A549 (cell line): Measurements from ENCODE around the gene PLCB1. TPM values are rescaled to one million over a fixed set of nuclear protein-coding genes. Genes with fewer than 3 reads are reported as not detected.
A peak's percentile ranks its signal among the peaks of the same experiment; 100 is the strongest.

Experiments used
- ATAC-seq, 2 experiments: fragments of 200-7000 bp in 1 of 2; fragments of >200 bp in 1 of 2; cut with Nextera tagmentation in 1 of 2; cut with Tn5 transposase in 1 of 2; 3 replicates each; pipeline versions ENCODE4 v1.8.0 to v1.9.1; 2018 to 2020; ENCODE audit warnings: mild to moderate bottlenecking in 1 of 2, moderate library complexity in 1 of 2
- CTCF ChIA-PET: fragments of 300-600 bp; sonication (Branson Sonifier 250); formaldehyde crosslinking; extraction: SDS; loops from one replicate; lab custom pipeline; 2021; ENCODE audit warnings: antibody characterized with exemption, inconsistent platforms; lab: Yijun Ruan, JAX
- POLR2A ChIA-PET: fragments of 350-600 bp; formaldehyde crosslinking; extraction: SDS; loops from one replicate; lab custom pipeline; 2021; ENCODE audit warnings: antibody characterized with exemption, inconsistent platforms; lab: Yijun Ruan, JAX
- DNase-seq, 2 experiments: peaks; one replicate each; pipeline versions ENCODE4 v3.0.0 to v3.0.0-alpha.2; 2011 to 2016; ENCODE audit warnings: low read depth in 1 of 2, low spot score in 1 of 2
- FAIRE-seq: peaks from 2 replicates; lab custom pipeline; 2011; peaks lifted over from hg19 to GRCh38; lab: Jason Lieb, UNC
- H3K27ac ChIP-seq, 2 experiments: fragments of >200 bp; sonication (Bioruptor Twin); formaldehyde crosslinking; 3 replicates each; pipeline ENCODE4 v1.5.1; 2016 to 2017
- H3K4me1 ChIP-seq: fragments of >200 bp; sonication (Bioruptor Twin); formaldehyde crosslinking; 3 replicates; pipeline ENCODE4 v1.6.1; 2016
- H3K4me2 ChIP-seq: fragments of >200 bp; sonication (Bioruptor Twin); formaldehyde crosslinking; 3 replicates; pipeline ENCODE4 v1.6.1; 2016
- H3K4me3 ChIP-seq: fragments of >200 bp; sonication (Bioruptor Twin); formaldehyde crosslinking; 3 replicates; pipeline ENCODE4 v1.5.1; 2016
- H3K9me3 ChIP-seq: fragments of >200 bp; sonication (Bioruptor Twin); formaldehyde crosslinking; 3 replicates; pipeline ENCODE4 v1.6.1; 2016
- ATOH8 ChIP-seq: fragments of 250-450 bp; sonication (Bioruptor Pico); IDR thresholded peaks from 2 replicates; pipeline ENCODE4 v1.5.0; 2020; ENCODE audit warnings: low read depth, mild to moderate bottlenecking, moderate library complexity
- CBX8 ChIP-seq: fragments of 200-600 bp; sonication (generic); IDR thresholded peaks from 2 replicates; pipeline ENCODE4 v1.6.1; 2016
- CEBPB ChIP-seq, 2 experiments: fragments of >200 bp in 1 of 2; sonication (Bioruptor Twin) in 1 of 2; formaldehyde crosslinking in 1 of 2; IDR thresholded peaks; 2 replicates each; pipeline ENCODE4 v1.6.1; 2012 to 2016
- CHD2 ChIP-seq: fragments of 150-350 bp; IDR thresholded peaks from 2 replicates; pipeline ENCODE4 v1.6.1; 2014; ENCODE audit warnings: low read length; ENCODE audit not compliant: partially characterized antibody
- CTCF ChIP-seq: fragments of >200 bp; sonication (Bioruptor Twin); formaldehyde crosslinking; IDR thresholded peaks from 3 replicates; pipeline ENCODE4 v1.5.1; 2016
- EP300 ChIP-seq, 2 experiments: fragments of >200 bp; sonication (Bioruptor Twin); formaldehyde crosslinking; IDR thresholded peaks; 2 replicates in 1 of 2; 3 replicates in 1 of 2; pipeline ENCODE4 v1.6.1; 2016 to 2017
- FOSB ChIP-seq: fragments of 250-450 bp; sonication (Bioruptor Pico); IDR thresholded peaks from 2 replicates; pipeline ENCODE4 v1.5.0; 2020; ENCODE audit warnings: mild to moderate bottlenecking, moderate library complexity
- GATA3 ChIP-seq: IDR thresholded peaks from 2 replicates; pipeline ENCODE4 v1.6.1; 2012; ENCODE audit warnings: borderline replicate concordance
- HDAC2 ChIP-seq: fragments of 200-600 bp; sonication (generic); IDR thresholded peaks from 2 replicates; pipeline ENCODE4 v1.6.1; 2016
- HMGXB4 ChIP-seq: fragments of 250-450 bp; sonication (Bioruptor Pico); IDR thresholded peaks from 2 replicates; pipeline ENCODE4 v1.5.0; 2021; ENCODE audit warnings: mild to moderate bottlenecking, moderate library complexity, borderline replicate concordance
- HOXA7 ChIP-seq: fragments of 250-450 bp; sonication (Bioruptor Pico); IDR thresholded peaks from 2 replicates; pipeline ENCODE4 v1.5.0; 2020; ENCODE audit warnings: mild to moderate bottlenecking, moderate library complexity
- HOXB13 ChIP-seq: fragments of 250-450 bp; sonication (Bioruptor Pico); IDR thresholded peaks from 2 replicates; pipeline ENCODE4 v1.5.0; 2020; ENCODE audit warnings: low read depth, mild to moderate bottlenecking, moderate library complexity
- JUN ChIP-seq, 2 experiments: fragments of >200 bp; sonication (Bioruptor Twin); formaldehyde crosslinking; IDR thresholded peaks; 2 replicates in 1 of 2; 3 replicates in 1 of 2; pipeline ENCODE4 v1.6.1; 2016 to 2017
- KDM5A ChIP-seq: fragments of 200-600 bp; sonication (generic); IDR thresholded peaks from 2 replicates; pipeline ENCODE4 v1.6.1; 2016; ENCODE audit warnings: antibody characterized with exemption, mild to moderate bottlenecking
- MAZ ChIP-seq: fragments of 150-350 bp; IDR thresholded peaks from 2 replicates; pipeline ENCODE4 v1.6.1; 2014; ENCODE audit warnings: antibody characterized with exemption, low read depth, low read length, borderline replicate concordance
- POLR2A ChIP-seq: IDR thresholded peaks from 2 replicates; pipeline ENCODE4 v1.6.1; 2012; ENCODE audit warnings: mild to moderate bottlenecking, low read length
- RAD21 ChIP-seq, 2 experiments: fragments of >200 bp in 1 of 2; sonication (Bioruptor Twin) in 1 of 2; formaldehyde crosslinking in 1 of 2; IDR thresholded peaks in 1 of 2; conservative IDR thresholded peaks in 1 of 2; 2 replicates in 1 of 2; 3 replicates in 1 of 2; pipeline ENCODE4 v1.6.1; 2012 to 2018; ENCODE audit warnings: inconsistent platforms in 1 of 2
- RCOR1 ChIP-seq: fragments of 150-350 bp; IDR thresholded peaks from 2 replicates; pipeline ENCODE4 v1.6.1; 2014; ENCODE audit warnings: antibody characterized with exemption, low read length, low read depth
- SMC3 ChIP-seq: fragments of >200 bp; sonication (Bioruptor Twin); formaldehyde crosslinking; IDR thresholded peaks from 3 replicates; pipeline ENCODE4 v1.6.1; 2018; ENCODE audit warnings: inconsistent platforms
- SREBF2 ChIP-seq: fragments of 450-650 bp; IDR thresholded peaks from 2 replicates; pipeline ENCODE4 v1.6.1; 2014; ENCODE audit warnings: mild to moderate bottlenecking, moderate library complexity
- TFCP2L1 ChIP-seq: fragments of 250-450 bp; sonication (Bioruptor Pico); IDR thresholded peaks from 2 replicates; pipeline ENCODE4 v1.5.0; 2021; ENCODE audit warnings: mild to moderate bottlenecking
- ZFP36 ChIP-seq: fragments of 450-650 bp; IDR thresholded peaks from 2 replicates; pipeline ENCODE4 v1.6.1; 2014; ENCODE audit warnings: borderline replicate concordance; ENCODE audit not compliant: partially characterized antibody
- ZNF302 ChIP-seq: fragments of 250-450 bp; sonication (Bioruptor Pico); IDR thresholded peaks from 2 replicates; pipeline ENCODE4 v1.9.0; 2021; ENCODE audit warnings: inconsistent platforms, mild to moderate bottlenecking, moderate library complexity
- ZSCAN20 ChIP-seq: fragments of 250-450 bp; sonication (Bioruptor Pico); IDR thresholded peaks from 2 replicates; pipeline ENCODE4 v1.8.0; 2022; ENCODE audit warnings: mild to moderate bottlenecking, moderate library complexity
- WGBS: methylation state at CpG from one replicate; pipeline ENCODE4 v1.1.6; 2017; ENCODE audit errors: missing lambda C conversion rate; 5-methylcytosine and 5-hydroxymethylcytosine counted together
- polyA plus RNA-seq, 4 experiments: library from polyadenylated mRNA; depleted of rRNA in 3 of 4; stranded (reverse); fragments of >200 nt; fragmentation: RNase III in 1 of 4; extraction: RNeasy Plus Mini Kit Qiagen cat#74134 plus additional on column Dnase treatment in 1 of 4; gene quantifications; 2 replicates in 3 of 4; 3 replicates in 1 of 4; pipeline ENCODE4 v1.2.3, GENCODE V29; 2011 to 2017

The PLCB1 gene
- polyA plus RNA-seq, 2 of the 4 experiments (the other 2 are of a cell fraction): 0.97 to 6.3 TPM

- FAIRE-seq (no peak), DNase-seq (no peak), ATAC-seq (no peak)
- no peak overlapping the region for H3K27ac ChIP-seq
- ChIA-PET CTCF (interaction anchor here (0.8 to 1.1 kb wide), 2 partner anchors 57 to 173 kb away, joined by 3 to 4 read pairs; partner anchors contain the start of gene PLCB1), POLR2A (no interaction called here)
- H3K4me2 ChIP-seq: no peak overlapping the region
- H3K4me3 ChIP-seq: no peak overlapping the region
- H3K4me1 ChIP-seq: no peaks in the 10 kb centered on the region
- no peaks in the 10 kb centered on the region for H3K9me3 ChIP-seq
- WGBS: 6% methylated on average over 1 of the region's 1 CpG
- TF ChIP-seq ATOH8 (CRISPR knock-in tag): no peak
- TF ChIP-seq HMGXB4 (CRISPR knock-in tag): no peak
- TF ChIP-seq HOXB13 (CRISPR knock-in tag): no peak
- no peak for TF ChIP-seq GATA3
- TF ChIP-seq ZFP36: no peak
- TF ChIP-seq CBX8: no peak
- TF ChIP-seq HDAC2: no peak
- TF ChIP-seq RAD21 (conservative IDR thresholded peaks at IDR 0.05 in 1 of 2, IDR thresholded peaks at IDR 0.05 in 1 of 2): no peak
- TF ChIP-seq CEBPB (IDR thresholded peaks at IDR 0.05): no peak
- no peak for TF ChIP-seq ZNF302
- TF ChIP-seq RCOR1: no peak
- no peak for TF ChIP-seq KDM5A
Measured at GRCh38 chr20:8304124-8304816, 172.2 kb downstream of the PLCB1 start.

- no peak overlapping the region for H3K27ac ChIP-seq
- TF ChIP-seq GATA3 (no peak), JUN (IDR thresholded peaks at IDR 0.05) (no peak), SMC3 (peak; percentile 35; the same call in 1 of the 3 replicates), MAZ (no peak), SREBF2 (no peak), CHD2 (no peak), FOSB (CRISPR knock-in tag) (no peak), RAD21 (conservative IDR thresholded peaks at IDR 0.05 in 1 of 2, IDR thresholded peaks at IDR 0.05 in 1 of 2) (peak in 1 of 2 experiments; percentile 43; a peak in 2 of 5 replicates), CBX8 (no peak), TFCP2L1 (CRISPR knock-in tag) (no peak), CTCF (peak; percentile 35; the same call in 2 of the 3 replicates), POLR2A (no peak), ZNF302 (no peak), HOXA7 (CRISPR knock-in tag) (no peak), EP300 (IDR thresholded peaks at IDR 0.05) (no peak), ZSCAN20 (CRISPR knock-in tag) (no peak)
- TF ChIP-seq, all 56 proteins: peak for 3
- ChIA-PET POLR2A (no interaction called here), CTCF (no interaction called here)
- DNase-seq (peak; percentile 8 to 71), ATAC-seq (peak; percentile 73 to 85; a peak in 4 of 6 replicates), FAIRE-seq (no peak)
- H3K4me3 ChIP-seq: no peak overlapping the region
- H3K4me1 ChIP-seq: no peaks in the 10 kb centered on the region
- no peaks in the 10 kb centered on the region for H3K9me3 ChIP-seq
- H3K4me2 ChIP-seq: no peak overlapping the region
- WGBS: 21% methylated on average over 11 of the region's 11 CpGs
Measured at GRCh38 chr20:8305449-8305978, 173.4 kb downstream of the PLCB1 start.
